GM18907 (cell line): ENCODE data around the gene GPR137.
"Not testable (repeated sequence)": the region's sequence is repeated elsewhere in the genome, so short reads cannot be mapped to it uniquely, and the experiment has no call there.

Source experiments
- ATAC-seq: cut with Tn5 transposase; IDR thresholded peaks from one replicate; pipeline ENCODE4 v1.9.1; 2021; ENCODE audit warnings: mild to moderate bottlenecking, moderate library complexity; ENCODE audit not compliant: unreplicated experiment

Gene GPR137

DNA sequence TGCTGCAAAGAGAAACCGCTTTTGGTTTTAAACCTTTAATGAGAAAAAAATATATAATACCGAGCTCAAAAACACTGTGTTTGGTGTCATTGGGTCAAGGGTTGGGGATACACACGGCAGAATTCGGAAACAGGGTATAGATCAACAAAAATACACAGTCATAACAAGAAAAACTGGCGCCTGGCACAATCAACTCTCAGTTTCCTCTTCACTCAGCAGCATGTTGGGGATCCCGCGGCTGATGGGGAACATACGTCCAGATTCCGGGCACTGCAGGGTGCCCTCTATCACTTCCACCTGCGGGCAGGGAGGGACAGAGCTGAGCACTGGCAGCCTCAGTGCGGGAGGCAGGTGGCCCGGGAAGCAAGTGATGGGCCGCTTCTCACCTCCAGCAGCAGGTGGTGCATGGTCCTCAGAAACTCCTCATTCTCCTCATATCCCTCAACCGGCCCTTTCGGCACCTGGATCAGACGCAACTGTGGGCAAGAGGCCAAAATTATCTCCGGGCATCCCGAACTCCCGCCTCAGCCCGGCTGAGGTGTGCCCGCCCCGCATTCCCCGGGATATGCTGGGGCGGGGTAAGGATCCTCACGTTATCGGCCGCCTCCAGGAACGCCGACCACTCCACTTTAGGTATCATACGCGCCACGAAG lies 31.1 kb downstream of the GPR137 start:
- ATAC-seq = peak; percentile 27

DNA sequence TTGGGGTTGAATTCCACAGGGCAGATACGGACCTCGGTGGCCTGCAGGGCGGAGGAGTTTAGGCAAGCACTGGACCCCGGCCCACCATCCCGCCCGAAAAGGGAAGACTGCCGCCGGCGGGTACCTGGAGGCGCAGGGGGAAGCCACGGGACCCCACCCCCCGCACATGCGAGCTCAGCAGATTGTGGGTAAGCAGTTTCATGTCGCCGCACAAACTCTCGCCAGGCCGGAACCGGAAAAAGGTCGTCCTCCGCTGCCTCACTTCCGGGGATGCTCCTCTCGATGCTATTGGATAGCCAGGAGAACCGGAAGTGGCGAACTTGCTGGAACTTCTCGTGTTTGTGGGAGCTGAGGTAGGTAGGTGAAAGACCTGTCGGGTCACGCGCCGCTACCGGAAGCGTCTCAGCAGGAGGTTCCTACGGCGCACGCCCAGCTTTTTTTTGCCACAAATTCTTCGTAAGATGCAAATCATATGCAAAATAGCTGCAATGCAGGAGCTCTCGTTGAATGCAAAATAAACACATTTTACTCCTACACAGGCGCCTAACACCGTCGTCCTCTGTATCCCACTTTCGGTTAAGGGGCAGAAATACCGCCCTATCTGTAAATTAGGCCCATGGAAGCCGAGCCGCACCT lies 31.8 kb downstream of the GPR137 start, which contains the start of gene TRMT112:
Gene TRMT112, minus strand, starts transcription at position 235 of the 636 bp plus-strand sequence. Its CDS starts 33 bp downstream, at position 202.
- ATAC-seq = peak; percentile 67

DNA sequence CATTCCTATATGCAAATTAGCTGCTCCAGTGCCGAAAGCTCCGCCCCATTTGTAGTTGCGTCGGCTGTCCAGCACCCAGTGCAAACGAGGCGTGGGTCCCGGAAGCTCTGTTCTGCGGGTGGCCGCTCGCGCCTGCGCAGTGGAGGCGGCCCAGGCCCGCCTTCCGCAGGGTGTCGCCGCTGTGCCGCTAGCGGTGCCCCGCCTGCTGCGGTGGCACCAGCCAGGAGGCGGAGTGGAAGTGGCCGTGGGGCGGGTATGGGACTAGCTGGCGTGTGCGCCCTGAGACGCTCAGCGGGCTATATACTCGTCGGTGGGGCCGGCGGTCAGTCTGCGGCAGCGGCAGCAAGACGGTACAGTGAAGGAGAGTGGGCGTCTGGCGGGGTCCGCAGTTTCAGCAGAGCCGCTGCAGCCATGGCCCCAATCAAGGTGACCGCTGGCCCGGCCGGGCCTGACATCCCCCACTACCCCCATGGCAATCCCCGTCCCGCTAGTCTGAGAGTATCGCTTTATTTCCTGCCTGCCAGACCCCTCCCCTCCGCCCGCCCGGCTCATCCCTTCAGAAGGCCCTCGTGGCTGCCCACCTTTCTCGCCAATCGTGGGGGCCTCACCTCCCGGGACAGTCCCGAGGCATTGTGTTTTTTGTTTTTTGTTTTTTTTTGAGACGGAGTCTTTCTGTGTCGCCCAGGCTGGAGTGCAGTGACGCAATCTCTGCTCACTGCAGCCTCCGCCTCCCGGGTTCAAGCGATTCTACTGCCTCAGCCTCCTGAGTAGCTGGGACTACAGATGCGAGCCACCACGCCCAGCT lies 32.5 kb downstream of the GPR137 start, which contains the start of gene PRDX5:
Gene PRDX5, plus strand, starts transcription at position 161 of the 805 bp plus-strand sequence. Its CDS starts 95 bp downstream, at position 256.
- peak; percentile 48 for ATAC-seq

DNA sequence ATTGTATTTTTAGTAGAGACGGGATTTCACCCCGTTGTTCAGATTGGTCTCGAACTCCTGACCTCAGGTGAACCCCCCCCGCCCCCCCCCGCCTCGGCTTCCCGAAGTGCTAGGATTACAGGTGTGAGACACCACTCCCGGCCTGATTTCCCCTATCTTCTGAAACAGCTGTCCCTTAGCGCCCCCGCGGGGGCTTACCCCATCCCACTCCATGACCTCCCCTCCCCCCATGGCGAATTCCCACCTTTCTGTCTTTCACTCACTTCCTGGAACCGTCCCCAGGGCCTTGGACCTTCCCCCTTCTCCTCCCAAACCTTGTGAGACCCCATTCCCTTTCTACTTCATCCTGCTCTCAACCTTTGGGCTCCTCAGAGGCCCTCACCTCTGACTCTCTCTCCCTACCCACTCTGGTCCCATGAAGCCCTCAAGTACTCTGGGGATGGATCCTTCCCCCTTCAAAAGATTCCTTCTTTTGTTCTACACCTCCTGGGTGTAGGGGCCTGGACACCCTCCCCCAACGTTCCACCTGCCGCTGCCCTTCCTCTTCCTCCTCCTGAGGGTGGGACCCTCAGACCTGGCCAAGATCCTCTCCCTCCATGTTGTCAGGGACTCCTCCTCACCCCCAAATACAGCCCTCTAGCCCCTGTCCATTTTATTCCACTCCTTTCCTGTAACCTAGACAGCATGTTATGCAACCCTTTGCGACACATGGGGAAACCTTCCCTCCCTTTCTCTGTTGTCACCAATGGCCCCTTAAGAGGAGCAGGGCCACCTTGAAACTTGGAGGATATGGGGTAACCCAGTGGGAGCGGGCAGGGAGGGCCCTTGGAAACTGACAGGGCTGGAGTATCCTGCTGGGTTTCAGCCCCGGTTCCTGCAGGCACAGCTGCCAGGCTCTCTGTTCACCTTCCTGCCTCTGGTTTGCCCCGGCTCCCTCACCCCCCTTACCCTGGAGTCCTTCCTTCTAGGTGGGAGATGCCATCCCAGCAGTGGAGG lies 33.4 kb downstream of the GPR137 start:
- no peak for ATAC-seq

DNA sequence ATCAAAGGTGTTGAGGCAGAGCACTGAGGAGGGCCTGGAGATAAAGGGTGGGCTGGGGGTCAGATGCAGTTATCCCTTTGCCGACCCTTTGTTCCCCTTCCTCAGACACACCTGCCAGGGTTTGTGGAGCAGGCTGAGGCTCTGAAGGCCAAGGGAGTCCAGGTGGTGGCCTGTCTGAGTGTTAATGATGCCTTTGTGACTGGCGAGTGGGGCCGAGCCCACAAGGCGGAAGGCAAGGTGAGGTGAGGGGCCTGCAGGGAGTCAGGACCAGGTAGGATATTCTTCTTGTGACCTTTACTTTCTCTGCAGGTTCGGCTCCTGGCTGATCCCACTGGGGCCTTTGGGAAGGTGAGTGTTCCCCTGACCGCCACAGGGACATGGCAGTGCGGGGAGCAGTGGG lies 34.9 kb downstream of the GPR137 start:
- no peak for ATAC-seq

DNA sequence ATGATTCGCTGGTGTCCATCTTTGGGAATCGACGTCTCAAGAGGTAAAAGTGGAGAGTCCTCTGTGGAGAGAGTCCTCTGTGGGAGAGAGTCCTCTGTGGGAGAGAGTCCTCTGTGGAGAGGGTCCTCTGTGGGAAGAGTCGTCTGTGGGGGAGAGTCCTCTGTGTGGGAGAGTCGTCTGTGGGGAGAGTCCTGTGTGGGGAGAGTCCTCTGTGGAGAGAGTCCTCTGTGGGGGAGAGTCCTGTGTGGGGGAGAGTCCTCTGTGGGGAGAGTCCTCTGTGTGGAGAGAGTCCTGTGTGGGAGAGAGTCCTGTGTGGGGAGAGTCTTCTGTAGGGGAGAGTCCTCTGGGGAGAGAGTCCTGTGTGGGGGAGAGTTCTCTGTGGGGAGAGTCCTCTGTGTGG lies 35.4 kb downstream of the GPR137 start:
- ATAC-seq = no peak

DNA sequence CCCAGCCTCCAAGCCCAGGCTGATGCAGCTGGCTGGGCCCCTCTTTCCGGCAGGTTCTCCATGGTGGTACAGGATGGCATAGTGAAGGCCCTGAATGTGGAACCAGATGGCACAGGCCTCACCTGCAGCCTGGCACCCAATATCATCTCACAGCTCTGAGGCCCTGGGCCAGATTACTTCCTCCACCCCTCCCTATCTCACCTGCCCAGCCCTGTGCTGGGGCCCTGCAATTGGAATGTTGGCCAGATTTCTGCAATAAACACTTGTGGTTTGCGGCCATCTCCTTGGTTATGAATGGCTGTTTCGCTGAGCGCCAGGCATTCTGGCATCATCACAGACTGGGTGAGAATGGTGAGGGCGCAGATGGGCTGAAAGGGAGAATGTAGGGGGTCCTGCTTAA lies 35.9 kb downstream of the GPR137 start:
- no peak for ATAC-seq

DNA sequence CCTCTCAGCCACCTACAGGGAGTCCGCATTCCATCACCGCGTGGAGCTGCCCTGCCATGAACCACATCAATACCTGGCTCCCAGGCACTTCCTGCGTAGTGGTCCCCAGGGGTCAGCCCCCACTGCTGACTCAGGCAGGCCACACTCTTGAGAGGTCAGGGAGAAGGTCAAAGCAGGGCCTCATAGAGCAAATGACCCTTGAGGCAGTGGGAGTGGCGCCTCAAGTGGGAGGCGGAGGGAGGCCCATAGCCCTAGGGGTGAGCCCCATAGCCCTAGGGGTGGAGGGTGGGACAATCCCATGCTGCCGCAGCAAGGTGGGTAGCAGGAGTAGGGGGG lies 37.2 kb downstream of the GPR137 start:
- no peak for ATAC-seq

DNA sequence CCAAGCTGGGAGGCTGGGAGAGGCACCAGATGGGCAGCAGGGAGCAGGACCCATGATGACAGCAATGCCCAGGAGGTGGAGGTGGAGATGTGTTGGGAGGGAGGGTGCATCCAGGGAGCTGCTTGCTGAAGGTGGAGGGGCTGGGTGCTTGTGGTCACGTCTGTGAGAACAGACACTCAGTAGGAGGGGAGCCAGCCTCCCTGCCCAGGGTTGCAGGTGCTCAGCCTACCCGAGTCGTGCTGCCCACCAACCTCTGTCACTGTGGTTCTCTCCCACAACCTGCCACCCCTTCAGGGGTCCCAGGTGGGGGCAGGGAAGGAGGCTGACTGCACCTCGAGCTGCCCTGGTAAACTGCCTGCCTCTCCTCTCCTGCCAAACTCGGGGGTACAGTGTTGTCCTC lies 37.7 kb downstream of the GPR137 start:
- ATAC-seq = no peak

DNA sequence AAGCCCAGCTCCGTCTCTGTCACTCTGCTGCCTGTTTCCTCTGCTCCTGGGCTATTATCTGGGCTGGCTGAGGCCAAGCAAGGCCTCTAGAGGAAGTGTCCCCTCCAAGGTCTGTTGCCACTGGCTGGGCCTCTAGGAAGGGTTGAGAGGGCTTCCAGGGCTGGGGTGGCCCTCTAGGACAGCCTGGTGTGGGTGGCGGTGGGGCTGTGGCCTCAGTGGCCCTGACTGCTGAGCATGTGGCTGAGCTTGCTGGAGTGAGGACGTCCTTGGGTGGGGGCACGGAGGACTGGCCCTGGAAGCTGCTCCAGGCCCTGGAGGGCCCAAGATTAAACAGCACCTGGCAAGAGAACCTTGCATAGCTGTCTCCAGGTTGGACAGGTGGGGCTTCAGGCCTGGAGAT lies 38.3 kb downstream of the GPR137 start:
- not testable (repeated sequence) for ATAC-seq

DNA sequence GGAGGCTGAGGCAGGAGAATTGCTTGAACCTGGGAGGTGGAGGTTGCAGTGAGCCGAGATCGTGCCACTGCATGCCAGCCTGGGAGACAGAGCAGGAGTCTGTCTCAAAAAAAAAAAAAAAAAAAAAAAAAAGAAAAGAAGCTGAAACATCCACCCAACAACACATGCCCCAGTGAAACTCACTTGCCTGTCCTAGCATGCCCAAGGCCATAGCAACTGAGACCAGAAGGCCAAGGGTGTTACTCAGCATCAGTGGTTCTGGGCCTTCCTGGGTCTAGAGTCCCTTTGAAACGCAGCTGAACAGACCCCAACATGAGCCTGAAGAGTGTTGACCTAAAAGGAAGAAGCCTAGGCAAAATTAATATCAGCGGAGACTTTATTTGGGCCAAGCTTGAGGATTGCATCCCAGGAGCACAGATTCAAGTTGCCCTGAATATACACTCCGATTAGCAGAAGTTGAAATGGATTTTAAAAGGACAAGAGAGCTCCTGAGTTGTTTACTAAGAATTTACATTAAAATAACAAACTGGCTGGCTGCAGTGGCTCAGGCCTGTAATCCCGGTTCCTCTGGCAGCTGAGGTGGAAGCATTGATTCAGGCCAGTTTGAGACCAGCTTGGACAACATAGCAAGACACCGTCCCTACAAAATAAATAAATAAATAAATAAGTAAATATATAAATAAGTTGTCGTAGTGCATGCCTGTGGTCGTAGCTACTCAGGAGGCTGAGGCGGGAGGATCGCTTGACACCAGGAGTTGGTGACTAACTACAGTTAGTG lies 39.2 kb downstream of the GPR137 start:
- no peak for ATAC-seq

DNA sequence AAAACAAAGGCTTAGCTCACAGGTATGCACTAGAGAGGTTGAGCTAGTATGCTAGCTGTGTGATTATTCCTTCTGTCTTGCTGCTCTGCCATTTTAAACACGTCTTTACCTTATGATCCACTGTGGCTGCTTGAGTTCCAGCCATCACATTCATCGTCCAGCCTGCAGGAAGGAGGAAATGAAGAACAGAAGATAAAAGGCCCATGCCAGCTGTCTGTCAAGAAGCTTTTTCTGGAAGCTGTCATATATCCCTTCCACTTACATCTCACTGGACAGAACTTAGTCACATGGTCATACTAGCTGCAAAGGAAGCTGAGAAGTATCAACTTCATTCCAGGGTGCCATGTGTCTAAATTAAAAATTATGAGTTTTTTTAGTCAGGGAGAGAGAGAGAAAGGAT lies 41.7 kb downstream of the GPR137 start:
- no peak for ATAC-seq

DNA sequence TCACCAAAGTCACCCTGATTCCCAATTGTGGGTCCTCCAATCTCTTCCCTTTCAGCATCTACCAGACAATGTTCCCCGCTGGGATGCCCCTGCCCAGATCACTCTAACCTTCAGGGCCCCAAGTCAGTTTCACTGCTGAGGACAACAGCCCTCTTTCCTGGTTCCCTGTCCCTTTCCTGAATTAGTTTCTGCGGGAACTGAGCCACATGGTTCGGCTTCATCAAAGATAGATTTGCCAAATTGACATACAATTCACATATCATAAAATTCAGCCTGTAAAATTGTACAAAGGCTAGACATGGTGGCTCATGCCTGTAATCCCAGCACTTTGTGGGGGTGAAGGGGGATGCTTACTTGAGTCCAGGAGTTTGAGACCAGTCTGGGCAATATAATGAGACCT lies 42.3 kb downstream of the GPR137 start:
- no peak for ATAC-seq

DNA sequence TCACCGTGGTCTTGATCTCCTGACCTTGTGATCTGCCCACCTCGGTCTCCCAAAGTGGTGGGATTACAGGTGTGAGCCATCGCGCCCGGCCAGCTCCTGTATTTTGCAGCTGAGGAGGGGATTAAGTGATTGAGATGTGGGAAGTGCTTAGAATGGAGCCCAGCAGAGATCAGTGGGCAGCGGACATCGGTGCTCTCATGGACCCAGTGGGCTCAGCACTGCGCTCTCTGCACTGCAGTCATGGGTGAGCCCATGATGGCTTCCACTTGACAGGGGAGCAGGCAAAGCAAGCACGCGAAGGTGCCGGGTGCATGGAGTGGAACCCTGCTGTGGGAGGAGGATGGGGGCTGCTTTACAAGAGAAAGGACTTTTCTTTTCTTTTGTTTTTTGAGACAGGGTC lies 45.2 kb downstream of the GPR137 start:
- ATAC-seq = no peak

DNA sequence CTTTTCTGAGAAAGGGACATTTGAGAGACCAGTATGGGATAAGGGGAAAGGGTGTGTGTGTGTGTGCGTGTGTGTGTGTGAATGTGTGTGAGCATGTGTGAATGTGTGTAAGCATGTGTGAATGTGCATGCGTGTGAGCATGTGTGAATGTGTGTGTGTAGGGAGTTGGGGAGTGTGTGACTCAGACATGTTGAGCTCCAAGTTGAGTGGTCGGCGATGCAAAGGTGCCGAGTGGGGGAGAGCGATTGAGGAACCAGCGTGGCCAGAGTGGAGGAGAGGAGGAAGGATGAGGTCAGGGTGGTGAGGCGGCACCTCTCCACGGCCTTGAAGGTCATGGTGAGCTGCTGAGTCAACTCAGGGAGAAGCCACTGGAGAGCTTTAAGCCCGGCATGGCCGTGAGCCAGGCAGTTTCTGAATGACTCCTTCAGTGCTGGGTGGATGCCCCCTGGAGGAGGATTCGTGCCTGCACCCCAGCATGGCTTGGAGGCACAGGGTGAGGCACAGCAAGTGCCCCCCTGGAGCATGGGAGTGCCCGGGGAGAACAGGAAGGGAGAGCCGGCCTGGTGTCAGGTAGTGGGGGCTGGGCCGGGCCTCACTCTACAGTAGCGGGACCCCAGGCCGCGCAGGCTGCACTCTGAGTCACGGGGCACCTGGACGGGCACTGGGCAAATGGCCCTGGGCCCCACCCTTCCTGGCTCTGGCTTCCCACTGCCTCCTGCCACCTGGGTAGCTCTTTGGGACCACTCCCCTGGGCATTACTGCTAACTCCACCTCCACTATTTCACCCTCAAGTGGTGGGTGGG lies 46.1 kb downstream of the GPR137 start:
- peak; percentile 47 for ATAC-seq

DNA sequence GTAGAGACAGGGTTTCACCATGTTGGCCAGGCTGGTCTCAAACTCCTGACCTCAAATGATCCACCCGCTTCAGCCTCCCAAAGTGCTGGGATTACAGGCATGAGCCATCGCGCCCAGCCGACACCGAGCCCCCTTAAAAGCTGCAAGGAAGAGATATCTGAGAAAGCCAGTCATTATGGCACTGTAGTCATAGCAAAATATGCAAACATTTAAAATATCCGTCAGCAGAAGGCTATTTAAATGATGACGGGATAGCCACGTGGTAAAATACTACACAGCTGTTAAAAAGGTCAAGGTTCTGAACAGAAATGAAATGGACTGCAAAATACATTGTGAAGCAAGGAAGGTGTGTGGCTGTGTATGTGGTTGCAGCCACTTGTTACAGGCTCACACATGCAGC lies 47.9 kb downstream of the GPR137 start:
- no peak for ATAC-seq

DNA sequence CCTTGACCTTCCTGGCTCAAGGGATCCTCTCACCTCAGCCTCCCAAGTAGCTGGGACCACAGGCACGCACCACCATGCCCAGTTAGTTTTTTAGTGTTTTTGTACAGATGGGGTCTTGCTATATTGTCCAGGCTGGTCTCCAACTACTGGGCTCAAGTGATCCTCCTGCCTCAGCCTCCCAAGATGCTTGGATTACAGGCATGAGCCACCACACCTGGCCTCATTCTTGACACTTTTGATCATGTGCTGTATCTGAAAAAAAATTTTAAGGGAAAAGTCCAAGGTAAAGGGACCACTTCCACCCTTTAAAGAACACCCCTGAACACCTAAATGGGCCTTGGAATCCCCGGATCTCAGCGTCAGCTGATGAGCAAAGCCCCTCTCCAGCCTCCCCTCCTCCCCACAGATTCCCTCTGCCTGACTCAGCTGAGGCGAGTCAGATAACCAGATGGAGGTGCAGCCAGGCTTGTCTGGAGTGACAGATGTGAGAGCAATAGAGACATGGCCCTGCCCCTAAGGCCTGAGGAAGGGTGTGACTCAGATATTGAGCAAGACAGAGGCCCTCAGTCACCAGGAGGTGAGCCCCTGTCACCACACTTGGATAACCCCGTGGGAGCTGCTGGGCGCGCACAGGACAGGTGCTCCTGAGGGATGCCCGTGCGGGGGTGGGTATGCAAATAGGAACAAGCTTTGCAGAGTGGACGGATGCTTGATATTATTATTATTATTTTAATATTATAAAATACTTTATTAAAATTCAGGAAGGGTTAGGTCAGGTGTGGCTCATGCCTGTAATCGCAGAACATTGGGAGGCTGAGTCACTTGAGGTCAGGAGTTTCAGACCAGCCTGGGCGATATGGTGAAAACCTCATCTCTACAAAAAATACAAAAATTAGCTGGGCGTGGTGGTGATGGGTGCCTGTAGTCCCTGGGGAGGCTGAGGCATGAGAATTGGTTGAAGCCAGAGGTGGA lies 49.4 kb downstream of the GPR137 start:
- ATAC-seq = peak; percentile 75
